ENCODE results near the gene AHNAK. TPM values are rescaled to one million over a fixed set of nuclear protein-coding genes. Genes with fewer than 3 reads are reported as not detected.

Gene AHNAK
- total RNA-seq, 2 donors from 2014 or later, result 17.6 to 97.3 TPM

DNA sequence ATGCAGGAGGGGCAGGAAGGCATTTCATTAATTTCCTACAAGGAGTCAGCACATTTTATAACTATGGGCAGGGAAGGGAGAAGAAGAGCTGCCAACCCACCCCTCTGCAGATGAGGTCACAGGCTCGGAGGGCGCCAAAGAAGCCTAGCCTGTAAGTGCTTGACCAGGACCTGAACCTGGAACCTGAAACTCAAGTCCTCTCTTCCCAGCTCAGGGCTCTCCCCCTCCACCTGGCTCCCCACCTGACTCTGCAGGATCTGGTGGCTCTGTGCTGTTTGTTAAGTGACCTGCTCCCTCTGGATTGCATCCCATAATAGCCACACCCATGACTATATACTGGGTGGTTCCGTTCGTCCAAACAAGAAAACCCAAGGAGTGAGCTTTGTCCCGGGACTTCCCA is 100.5 kb downstream of the AHNAK start:
- no peak for DNase-seq (ENCODE audit: low spot score in 2 of 2)

DNA sequence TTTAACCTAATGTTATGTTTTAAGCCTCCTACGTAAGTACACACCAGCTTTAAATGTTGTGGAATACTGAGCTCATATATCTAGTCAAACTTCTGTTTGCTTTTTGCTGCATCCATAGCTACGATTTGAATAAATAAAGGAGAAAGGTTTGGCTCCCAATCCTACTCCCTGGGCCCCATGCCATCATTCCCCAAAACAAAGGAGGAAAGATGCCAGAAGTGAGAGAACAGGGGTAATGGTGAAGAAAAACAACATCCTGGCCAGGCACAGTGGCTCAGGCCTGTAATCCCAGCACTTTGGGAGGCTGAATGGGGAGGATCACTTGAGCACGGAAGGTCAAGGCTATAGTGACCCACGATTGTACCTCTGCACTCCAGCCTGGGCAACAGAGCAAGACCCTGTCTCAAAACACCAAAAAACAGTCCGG is 101.3 kb downstream of the AHNAK start:
- H3K27ac Mint-ChIP-seq, result no peak overlapping the region
- DNase-seq (ENCODE audit: low spot score in 2 of 2) (no peak), ATAC-seq (no peak)
- no peaks in the 10 kb centered on the region for H3K36me3 Mint-ChIP-seq
- H3K9me3 Mint-ChIP-seq, result no peaks in the 10 kb centered on the region

More for the DNA sequence above, 100.5 kb downstream of the AHNAK start:
- Mint-ChIP-seq H3K9me3 (no peaks in the 10 kb centered on the region), H3K36me3 (no peaks in the 10 kb centered on the region), H3K27ac (no peak overlapping the region)
- no peak for ATAC-seq

DNA sequence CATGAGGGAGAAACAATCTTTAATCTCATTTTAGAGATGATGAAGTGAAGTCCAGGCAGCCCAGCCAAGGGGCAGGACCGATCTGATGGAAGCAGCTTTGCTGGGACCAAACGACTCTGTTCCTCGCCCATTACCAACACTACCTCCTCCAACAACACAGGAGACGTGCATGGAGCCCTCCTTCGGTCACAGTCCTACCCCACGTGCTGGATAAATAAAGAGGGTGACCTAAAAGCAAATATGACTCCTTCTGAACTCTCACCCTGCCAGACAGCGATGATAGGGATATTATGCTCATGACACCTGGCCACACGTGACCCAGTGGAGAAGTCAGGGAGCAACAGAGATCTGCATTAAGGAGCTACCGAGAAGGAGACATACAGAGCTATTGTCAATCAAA is 101.8 kb downstream of the AHNAK start:
- H3K27ac Mint-ChIP-seq, result no peak overlapping the region
- peak in 1 of 2 donors; percentile 13 for ATAC-seq
- H3K9me3 Mint-ChIP-seq, result no peaks in the 10 kb centered on the region
- H3K36me3 Mint-ChIP-seq, result no peaks in the 10 kb centered on the region
- DNase-seq (ENCODE audit: low spot score in 2 of 2), result no peak

DNA sequence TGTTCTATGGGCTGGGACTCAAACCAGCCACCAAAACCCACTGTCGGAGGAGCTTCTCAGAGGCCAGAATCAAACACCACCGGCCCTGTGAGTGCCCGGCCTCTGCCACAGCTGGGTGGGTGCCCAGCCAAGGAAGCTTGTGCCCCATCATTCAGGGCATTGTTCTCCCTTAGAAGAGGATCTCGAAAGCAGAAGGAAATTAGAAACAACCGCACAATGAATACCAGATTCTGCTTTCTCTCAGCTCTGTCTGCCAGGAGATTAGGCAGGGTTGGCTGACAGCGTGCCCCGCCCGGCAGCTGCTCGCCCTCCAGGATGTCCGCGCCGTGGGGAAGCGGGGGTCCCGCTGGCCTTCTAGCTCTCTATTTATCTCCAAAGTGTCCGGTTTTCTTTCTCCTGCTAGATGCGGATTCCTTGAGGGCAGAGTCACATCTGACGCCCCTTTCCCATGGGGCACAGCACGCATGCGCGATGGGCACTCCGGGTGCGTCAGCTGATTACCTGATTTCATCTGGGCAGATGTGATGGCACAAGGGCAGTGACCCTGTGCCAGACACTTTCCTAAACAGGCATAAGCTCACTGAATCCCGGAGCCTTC is 102.3 kb downstream of the AHNAK start:
- Mint-ChIP-seq H3K36me3 (no peaks in the 10 kb centered on the region), H3K9me3 (no peaks in the 10 kb centered on the region), H3K27ac (no peak overlapping the region)
- ATAC-seq (peak; percentile 61 to 71), DNase-seq (ENCODE audit: low spot score in 2 of 2) (peak in 1 of 2 donors; percentile 57)

DNA sequence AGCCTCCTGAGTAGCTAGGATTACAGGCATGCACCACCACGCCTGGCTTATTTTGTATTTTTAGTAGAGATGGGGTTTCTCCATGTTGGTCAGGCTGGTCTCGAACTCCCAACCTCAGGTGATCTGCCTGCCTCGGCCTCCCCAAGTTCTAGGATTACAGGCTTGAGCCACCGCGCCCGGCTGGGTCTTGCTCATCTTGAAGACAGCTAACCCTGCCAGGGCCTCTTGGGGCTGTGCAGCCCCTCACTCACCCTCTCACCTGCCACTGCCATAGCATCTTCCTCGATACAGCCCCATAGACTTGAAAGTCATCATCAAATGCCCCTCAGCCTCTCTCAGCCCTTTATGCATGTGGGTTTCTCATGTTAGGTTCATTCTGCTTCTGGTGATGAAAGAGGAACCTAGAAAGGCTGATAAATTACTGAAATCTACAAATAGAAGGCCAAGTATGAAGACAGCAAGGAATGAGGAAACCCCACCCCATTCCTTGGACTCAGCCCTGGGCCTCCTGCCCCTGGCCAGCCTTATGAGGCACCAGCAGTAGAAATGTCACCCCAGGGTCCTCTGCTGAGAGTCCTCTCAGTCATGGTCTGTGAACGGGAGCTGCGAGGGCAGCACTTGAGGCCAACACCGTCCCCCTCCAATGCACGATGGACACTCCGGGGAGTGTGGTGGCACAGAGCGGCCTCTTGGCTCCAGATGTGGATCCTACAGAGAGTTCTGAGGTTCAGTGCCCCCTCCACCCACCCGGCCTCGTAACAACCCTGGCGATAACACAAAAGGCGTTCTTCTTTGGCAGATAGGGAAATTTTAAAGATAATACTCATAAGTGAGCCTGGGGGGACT is 103.0 kb downstream of the AHNAK start:
- no peak overlapping the region for H3K27ac Mint-ChIP-seq
- ATAC-seq (no peak), DNase-seq (ENCODE audit: low spot score in 2 of 2) (no peak)
- no peaks in the 10 kb centered on the region for H3K9me3 Mint-ChIP-seq
- H3K36me3 Mint-ChIP-seq, result no peaks in the 10 kb centered on the region

DNA sequence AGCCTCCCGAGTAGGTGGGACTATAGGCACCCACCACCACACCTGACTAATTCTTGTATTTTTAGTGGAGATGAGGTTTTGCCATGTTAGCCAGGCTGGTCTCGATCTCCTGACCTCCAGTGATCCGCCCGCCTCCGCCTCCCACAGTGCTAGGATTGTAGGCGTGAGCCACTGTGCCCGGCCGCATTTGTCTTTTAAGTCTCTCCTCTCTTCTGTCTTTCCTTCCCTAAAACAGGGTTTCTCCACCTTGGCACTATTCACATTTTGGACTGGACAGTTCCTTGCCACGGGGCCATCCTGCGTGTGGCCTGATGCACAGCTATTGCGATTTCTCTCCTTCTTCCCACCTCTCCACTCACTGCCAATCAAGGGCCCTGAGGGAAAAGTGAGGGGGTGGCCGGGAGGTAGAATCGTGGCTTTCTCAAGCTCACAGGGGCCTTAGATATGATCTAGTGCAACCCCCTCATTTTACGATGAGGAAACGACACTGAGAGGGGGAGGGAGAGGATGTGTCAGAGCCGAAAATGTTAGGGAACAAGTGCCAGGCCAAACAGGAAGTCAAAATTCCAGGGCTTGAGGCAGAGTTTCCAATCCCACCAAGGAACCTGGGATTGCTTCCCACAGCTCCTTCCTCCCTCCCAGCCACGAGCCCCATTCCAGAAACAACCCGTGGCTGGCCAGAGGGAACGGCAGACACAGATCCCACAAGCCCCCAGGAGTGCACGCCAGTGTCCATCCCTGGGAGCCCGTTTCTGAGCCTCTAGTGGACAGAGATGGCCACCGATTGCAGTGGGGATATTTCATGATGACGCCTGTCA is 106.6 kb downstream of the AHNAK start:
- ATAC-seq, result no peak
- no peaks in the 10 kb centered on the region for H3K36me3 Mint-ChIP-seq
- no peak for DNase-seq (ENCODE audit: low spot score in 2 of 2)
- H3K9me3 Mint-ChIP-seq, result no peaks in the 10 kb centered on the region
- no peak overlapping the region for H3K27ac Mint-ChIP-seq

DNA sequence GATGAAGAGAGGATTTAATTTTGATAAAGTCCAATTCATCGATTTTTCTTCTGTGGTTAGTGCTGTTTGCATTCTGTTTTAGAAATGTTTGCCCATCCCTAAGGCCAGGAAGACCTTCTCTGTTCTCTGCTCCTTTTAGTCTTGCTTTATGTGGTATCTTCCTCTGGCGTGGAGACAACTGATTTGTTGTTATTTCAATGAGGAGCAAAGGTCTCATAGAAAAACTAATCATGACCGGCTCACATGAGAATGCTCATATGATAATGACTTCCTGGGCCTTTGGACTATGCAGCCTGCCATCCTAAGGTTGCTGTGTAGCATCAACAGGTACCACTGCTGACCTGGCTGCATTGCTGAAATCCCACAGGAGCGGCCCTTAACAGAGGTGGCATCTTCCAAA is 108.0 kb downstream of the AHNAK start:
- H3K36me3 Mint-ChIP-seq, result no peaks in the 10 kb centered on the region
- no peak overlapping the region for H3K27ac Mint-ChIP-seq
- H3K9me3 Mint-ChIP-seq, result no peaks in the 10 kb centered on the region
- DNase-seq (ENCODE audit: low spot score in 2 of 2), result no peak
- ATAC-seq, result no peak

DNA sequence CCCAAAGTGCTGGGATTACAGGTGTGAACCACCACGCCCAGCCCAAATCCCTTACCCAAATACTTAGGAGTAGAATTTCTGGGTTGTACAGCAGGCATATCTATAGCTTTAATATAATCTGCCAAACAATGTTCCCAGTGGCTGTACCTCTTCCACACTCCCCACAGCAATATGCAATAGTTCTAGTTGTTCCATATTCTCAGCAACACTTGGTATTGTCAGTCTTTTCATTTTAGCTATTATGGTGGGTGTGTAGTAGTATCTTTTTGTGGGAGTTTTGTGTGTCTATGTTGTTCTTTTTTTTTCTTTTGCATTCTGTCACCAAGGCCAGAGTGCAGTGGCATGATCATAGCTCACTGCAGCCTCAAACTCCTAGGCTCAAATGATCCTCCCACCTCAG is 109.0 kb downstream of the AHNAK start:
- Mint-ChIP-seq H3K27ac (no peak overlapping the region), H3K36me3 (no peaks in the 10 kb centered on the region), H3K9me3 (no peaks in the 10 kb centered on the region)
- DNase-seq (ENCODE audit: low spot score in 2 of 2) (no peak), ATAC-seq (no peak)

DNA sequence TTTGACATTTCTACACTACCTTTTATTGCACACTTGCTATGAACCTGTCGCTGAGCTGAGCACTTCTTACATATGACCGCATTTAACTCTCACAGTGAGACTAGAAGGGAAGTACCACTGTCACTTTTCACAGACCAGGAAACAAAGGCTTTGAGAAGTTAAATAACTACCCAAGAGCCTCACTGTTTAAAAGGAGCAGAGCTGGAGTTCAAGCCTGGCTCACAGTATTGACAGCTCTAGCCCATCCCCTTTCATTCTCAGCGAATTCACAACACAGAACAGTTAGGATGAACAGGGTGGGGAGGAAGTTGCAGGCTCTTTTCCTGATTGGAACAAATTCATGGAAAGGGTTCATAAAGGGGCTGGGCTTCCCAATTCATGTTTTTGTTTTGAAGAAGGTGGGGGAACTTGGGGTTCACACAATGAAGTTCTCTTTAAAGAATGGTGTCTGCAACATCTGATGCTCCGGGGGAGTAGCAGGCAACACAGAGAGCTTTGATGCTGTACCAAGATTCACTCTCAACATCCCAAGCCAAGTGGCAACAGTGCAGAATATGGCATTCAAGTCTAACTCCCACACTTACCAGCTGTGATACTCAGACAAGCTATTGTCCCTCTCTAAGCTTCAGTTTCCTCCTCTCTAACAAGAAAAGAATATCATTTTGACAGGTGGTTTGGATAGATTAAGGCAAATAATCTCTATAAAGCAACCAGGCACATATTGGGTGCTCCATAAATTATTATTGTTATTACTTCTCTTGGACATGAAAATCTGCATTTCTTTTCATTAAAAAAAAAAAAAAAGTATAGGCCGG is 110.6 kb downstream of the AHNAK start:
- no peak for ATAC-seq
- DNase-seq (ENCODE audit: low spot score in 2 of 2), result no peak
- no peaks in the 10 kb centered on the region for H3K9me3 Mint-ChIP-seq
- H3K27ac Mint-ChIP-seq, result no peak overlapping the region
- no peaks in the 10 kb centered on the region for H3K36me3 Mint-ChIP-seq

DNA sequence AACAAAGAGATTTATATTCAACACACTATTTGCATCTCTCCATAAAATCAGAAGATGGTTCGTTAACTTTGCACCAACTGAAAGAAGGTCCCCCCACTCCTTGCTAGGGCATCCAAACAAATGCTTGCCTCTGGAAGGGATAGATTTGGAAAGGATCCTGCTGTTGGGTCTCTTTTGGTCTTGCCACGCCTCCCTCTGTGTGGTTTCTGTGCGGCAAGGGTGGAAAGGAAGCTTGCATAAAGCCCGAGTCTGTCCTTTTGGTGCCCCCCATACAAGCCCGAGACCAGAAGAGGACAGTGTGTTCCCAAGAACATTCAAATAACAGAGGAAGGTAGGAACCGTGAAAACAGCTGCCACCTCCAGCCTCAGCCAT is 112.7 kb downstream of the AHNAK start:
- no peak for DNase-seq (ENCODE audit: low spot score in 2 of 2)
- Mint-ChIP-seq H3K9me3 (no peaks in the 10 kb centered on the region), H3K36me3 (no peaks in the 10 kb centered on the region)

DNA sequence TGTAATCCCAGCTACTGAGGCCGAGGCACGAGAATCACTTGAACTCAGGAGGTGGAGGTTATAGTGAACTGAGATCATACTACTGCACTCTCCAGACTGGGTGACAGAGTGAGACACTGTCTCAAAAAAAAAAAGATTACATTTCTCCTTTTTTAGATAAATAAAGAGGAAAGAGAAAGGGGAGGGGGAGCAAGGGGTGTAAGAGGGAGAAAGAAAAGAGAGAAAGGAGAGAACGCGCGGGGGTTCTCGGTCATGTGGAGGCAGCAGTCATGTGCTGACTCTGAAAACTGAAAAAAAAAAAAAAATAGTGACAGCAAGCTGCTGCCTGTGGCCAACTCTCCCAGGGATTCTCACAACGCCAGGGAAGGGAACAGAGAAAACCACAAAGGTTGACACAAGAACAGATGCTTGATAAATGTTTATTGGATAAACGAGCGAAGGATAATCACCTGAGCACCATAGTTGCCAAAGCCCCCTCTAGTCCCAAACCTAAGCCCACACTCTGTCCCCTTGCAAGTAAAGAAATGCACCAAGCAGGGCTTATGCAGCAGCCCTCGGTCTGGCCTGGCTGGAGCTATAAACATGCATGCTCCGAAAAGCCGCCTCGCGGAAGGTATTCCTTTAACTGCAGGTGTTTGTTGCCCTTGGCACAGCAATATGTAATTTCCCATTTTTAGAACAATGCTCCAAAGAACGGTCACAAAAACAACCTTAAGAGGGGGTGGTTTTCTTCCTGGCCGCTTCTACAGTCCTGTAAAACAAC is 113.3 kb downstream of the AHNAK start:
- ATAC-seq (no peak), DNase-seq (ENCODE audit: low spot score in 2 of 2) (no peak)
- no peaks in the 10 kb centered on the region for H3K9me3 Mint-ChIP-seq
- H3K36me3 Mint-ChIP-seq, result no peaks in the 10 kb centered on the region
- H3K27ac Mint-ChIP-seq, result no peak overlapping the region

More for the DNA sequence above, 112.7 kb downstream of the AHNAK start:
- no peak for ATAC-seq
- no peak overlapping the region for H3K27ac Mint-ChIP-seq

DNA sequence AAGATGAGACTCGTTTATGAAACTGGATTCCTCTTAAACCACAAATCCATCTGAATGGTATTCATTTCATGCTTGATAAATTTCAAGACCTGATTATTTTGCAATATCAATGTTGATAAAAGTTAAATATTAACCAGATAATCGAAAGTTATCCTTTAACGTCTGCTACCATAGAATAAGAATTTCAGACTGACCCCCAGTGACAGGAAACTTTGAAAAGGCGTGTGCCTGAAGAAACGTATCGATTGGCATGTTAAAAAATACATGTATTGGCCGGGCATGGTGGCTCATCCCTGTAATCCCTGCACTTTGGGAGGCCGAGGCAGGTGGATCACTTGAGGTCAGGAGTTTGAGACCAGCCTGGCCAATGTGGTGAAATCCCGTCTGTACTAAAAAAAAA is 113.9 kb downstream of the AHNAK start:
- H3K27ac Mint-ChIP-seq, result no peak overlapping the region

DNA sequence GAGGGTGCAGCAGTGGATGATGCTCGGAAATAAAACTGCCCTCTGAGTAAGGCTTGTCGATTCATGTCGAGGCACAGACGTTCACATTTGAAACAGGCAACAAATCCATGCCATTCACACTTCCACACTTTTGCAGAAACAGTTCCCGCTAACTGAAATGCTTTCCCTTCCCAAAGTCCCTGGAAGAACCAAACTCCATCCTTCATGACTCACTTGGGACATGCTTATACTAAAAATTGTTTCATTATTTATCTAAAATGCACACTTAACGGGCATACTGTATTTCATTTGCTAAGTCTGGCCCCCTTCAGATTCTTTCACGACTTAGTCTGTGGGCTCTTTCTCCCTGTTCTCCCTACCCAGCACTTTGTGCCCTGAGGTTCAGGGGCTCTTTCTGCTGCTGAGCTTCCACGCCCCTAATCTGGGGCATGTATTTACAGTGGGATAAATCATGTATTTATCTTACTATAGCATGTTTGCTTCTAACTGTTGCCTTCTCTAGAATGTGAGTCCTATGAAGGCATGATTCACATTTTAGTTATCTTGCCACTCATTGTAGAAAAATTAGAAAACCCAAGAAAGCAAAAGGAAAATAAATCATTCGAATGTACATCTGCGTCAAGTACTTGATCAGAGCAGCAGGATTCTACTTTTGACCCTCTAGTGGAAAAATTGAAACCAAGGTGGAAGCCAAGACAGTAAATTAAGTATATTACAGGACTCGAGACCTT is 115.3 kb downstream of the AHNAK start:
- Mint-ChIP-seq H3K9me3 (no peaks in the 10 kb centered on the region), H3K27ac (no peak overlapping the region), H3K36me3 (no peaks in the 10 kb centered on the region)
- ATAC-seq (no peak), DNase-seq (ENCODE audit: low spot score in 2 of 2) (no peak)

More for the DNA sequence above, 113.9 kb downstream of the AHNAK start:
- no peak for ATAC-seq
- Mint-ChIP-seq H3K9me3 (no peaks in the 10 kb centered on the region), H3K36me3 (no peaks in the 10 kb centered on the region)
- no peak for DNase-seq (ENCODE audit: low spot score in 2 of 2)

DNA sequence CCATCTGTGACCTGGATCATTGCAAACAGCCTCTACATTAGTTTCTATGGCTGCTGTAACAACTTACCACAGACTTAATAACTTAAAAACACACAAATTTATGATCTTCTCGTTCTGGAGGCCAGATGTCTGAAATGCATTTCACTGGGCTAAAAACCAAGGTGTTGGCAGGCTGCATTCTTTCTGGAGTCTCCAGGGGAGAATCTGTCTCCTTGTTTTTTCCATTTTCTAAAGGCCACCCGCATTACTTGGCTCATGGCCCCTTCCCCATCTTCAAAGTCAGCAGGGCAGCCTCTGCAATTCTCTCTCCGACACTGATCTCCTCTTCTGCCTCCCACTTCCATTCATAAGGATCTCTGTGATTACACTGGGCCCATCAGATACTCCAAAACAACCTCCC is 116.2 kb downstream of the AHNAK start:
- no peak overlapping the region for H3K27ac Mint-ChIP-seq
- DNase-seq (ENCODE audit: low spot score in 2 of 2), result no peak
- H3K9me3 Mint-ChIP-seq, result no peaks in the 10 kb centered on the region
- no peak for ATAC-seq
- H3K36me3 Mint-ChIP-seq, result no peaks in the 10 kb centered on the region

DNA sequence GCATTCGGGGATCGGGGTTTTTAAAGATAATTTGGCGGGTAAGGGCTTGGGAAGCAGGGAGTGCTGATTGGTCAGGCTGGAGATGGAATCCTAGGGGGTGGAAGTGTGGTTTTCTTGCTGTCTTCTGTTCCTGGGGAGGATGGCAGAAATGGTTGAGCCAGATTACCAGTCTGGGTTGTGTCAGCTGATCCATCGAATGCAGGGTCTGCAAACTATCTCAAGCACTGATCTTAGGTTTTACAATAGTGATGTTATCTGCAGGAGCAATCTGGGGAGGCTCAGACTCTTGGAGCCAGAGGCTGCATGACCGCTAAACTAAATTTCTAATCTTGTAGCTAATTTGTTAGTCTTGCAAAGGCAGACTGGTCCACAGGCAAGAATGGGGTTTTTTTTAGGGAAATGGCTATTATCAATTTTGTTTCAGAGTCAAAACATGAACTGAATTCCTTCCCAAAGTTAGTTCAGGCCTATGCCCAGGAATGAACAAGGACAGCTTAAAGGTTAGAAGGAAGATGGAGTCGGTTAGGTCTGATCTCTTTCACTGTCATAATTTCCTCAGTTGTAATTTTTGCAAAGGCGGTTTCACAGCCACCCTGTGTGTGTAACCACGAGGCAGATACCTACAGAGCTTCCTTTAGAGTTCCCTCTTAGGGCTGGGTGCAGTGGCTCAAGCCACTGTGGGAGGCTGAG is 117.6 kb downstream of the AHNAK start:
- peak overlapping the region in 1 of 2 donors; percentile 56 for H3K27ac Mint-ChIP-seq
- H3K9me3 Mint-ChIP-seq, result no peaks in the 10 kb centered on the region
- no peak for ATAC-seq
- DNase-seq (ENCODE audit: low spot score in 2 of 2), result no peak
- no peaks in the 10 kb centered on the region for H3K36me3 Mint-ChIP-seq
